Psoas muscle (tissue), 8 donors: ENCODE data around the gene PTP4A1. TPM values are rescaled to one million over a fixed set of nuclear protein-coding genes. Genes with fewer than 3 reads are reported as not detected.

Experiments
- ATAC-seq, 4 donors: fragments of 200-7000 bp; cut with Tn5 transposase; one replicate each; pipeline ENCODE4 v1.9.1; 2020; ENCODE audit warnings: moderate library complexity in 3 of 4, mild to moderate bottlenecking in 2 of 4
- DNase-seq, 2 donors: peaks; one replicate each; pipeline ENCODE4 v3.0.0-alpha.2; 2020
- H3K27ac ChIP-seq: fragments of 200-600 bp; one replicate; pipeline ENCODE4 v1.8.0; 2022
- H3K27me3 ChIP-seq, 3 donors: fragments of 200-600 bp in 1 of 3; one replicate each; pipeline versions ENCODE4 v1.6.1 to v1.8.0; 2013 to 2022; ENCODE audit warnings: low read length in 2 of 3, mild to moderate bottlenecking in 2 of 3, moderate library complexity in 1 of 3; ENCODE audit not compliant: insufficient read depth in 3 of 3
- H3K36me3 ChIP-seq, 2 donors: fragments of 200-600 bp in 1 of 2; one replicate each; pipeline versions ENCODE4 v1.6.1 to v1.8.0; 2013 to 2022; ENCODE audit warnings: low read depth in 1 of 2, mild to moderate bottlenecking in 1 of 2, moderate library complexity in 1 of 2; ENCODE audit not compliant: insufficient read depth in 1 of 2
- H3K4me1 ChIP-seq: fragments of 200-600 bp; one replicate; pipeline ENCODE4 v1.8.0; 2022
- H3K4me3 ChIP-seq: fragments of 200-600 bp; one replicate; pipeline ENCODE4 v1.8.0; 2022; ENCODE audit warnings: mild to moderate bottlenecking
- H3K9me3 ChIP-seq: fragments of 200-600 bp; one replicate; pipeline ENCODE4 v1.8.0; 2022
- WGBS, 3 donors: extraction: QIAGEN DNeasy Blood & Tissue Kit; methylation state at CpG; one replicate each; pipeline versions ENCODE4 v1.1.6 to v1.1.7; 2013; 5-methylcytosine and 5-hydroxymethylcytosine counted together
- intact Hi-C, 2 donors: fragments of 100-400 bp; cut with DNase I; formaldehyde crosslinking; loops; one replicate each; pipeline versions ENCODE4 v1.11.0 to v1.14.2; 2022
- polyA plus RNA-seq, 3 donors: library from polyadenylated mRNA; stranded (reverse); fragments of 200-250 nt; gene quantifications; one replicate each; pipeline ENCODE4 v1.2.3, GENCODE V29; 2013
- total RNA-seq, 4 donors: library from RNA; stranded (reverse); fragmentation: NEBNext Ultra II Directional in 2 of 4; extraction: Animal tissue kit (Norgen Biotek cat#: 25700) in 2 of 4; gene quantifications; one replicate each; pipeline versions ENCODE4 v1.2.1 to v1.2.4, GENCODE V29; 2021 to 2023
- TF ChIP-seq, protein P1 (sequence below): fragments of 200-600 bp; IDR thresholded peaks from one replicate; pipeline ENCODE4 v1.8.0; 2022; ENCODE audit warnings: antibody characterized with exemption
- donor health status: healthy with polysubstance abuse.
- donor health status: DM: no; HTN: no; CAD: no; lungs with moderate emphysema.
- donor health status: Bipolar disorder and iron deficiency.
- donor health status: healthy.
- donor health status: DM: yes; HTN: yes; CAD: no.
- donor health status: DM: no; HTN: no; CAD: no.
- donor health status: DM: no; HTN: no; CAD: no.
- donor health status: DM: yes; HTN: yes; CAD: no.

PTP4A1 gene
- total and polyA plus RNA-seq, 7 donors, result 113 to 202 (median 159) TPM

DNA sequence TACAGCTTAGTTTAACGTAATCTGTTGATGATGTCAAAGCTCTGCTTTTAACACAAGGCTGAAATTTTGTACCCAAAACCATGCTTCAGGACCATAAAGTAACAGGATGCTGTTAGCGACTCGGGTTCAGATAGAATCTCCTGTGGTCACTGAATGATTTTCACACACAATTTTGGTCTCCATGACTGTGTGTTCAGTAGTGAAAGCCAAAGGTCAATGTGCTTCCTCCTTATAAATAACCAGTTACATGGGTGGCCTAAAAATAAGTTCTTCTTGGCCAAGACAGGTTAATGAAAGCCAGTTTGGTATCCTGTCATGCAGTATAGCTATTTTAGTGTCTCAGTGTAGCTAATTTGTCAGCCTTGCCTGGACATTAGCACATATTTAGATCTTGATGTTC, 19.1 kb upstream of the PTP4A1 start:
- Histone ChIP-seq H3K4me3 (peak overlapping the region; percentile 11), H3K36me3 (no peaks in the 10 kb centered on the region), H3K9me3 (no peaks in the 10 kb centered on the region), H3K27me3 (no peaks in the 10 kb centered on the region), H3K27ac (peak overlapping the region; percentile 88), H3K4me1 (peaks cover 20% of the 10 kb centered on the region)
- DNase-seq (no peak), ATAC-seq (peak; percentile 95 to 99 (median 98))
- WGBS, 3 donors, result 21 to 50% (median 26%) methylated on average over 3 of the region's 3 CpGs
- TF ChIP-seq, protein P1, sequence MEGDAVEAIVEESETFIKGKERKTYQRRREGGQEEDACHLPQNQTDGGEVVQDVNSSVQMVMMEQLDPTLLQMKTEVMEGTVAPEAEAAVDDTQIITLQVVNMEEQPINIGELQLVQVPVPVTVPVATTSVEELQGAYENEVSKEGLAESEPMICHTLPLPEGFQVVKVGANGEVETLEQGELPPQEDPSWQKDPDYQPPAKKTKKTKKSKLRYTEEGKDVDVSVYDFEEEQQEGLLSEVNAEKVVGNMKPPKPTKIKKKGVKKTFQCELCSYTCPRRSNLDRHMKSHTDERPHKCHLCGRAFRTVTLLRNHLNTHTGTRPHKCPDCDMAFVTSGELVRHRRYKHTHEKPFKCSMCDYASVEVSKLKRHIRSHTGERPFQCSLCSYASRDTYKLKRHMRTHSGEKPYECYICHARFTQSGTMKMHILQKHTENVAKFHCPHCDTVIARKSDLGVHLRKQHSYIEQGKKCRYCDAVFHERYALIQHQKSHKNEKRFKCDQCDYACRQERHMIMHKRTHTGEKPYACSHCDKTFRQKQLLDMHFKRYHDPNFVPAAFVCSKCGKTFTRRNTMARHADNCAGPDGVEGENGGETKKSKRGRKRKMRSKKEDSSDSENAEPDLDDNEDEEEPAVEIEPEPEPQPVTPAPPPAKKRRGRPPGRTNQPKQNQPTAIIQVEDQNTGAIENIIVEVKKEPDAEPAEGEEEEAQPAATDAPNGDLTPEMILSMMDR, result no peak
- intact Hi-C loops, result no loop called here

DNA sequence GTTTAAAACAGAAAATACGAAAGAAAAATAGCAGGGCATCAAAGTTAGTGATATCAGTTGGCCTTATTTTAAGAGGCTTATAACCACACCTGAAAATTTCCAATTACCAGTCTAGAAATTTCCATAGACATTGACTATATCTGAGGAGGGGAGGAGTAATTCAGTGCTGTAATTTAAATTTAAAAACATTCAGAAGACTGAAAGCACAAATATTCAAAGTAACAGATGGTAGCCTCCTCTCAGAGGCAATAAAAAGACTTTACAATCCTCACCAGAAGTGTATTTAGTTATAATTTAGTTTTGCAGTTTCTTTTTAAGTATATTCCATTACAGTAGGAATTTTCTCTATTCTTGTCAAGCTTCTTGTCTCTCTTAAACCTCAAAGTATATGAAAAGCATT, 18.4 kb upstream of the PTP4A1 start:
- Histone ChIP-seq H3K4me3 (peak overlapping the region; percentile 11), H3K36me3 (no peaks in the 10 kb centered on the region), H3K4me1 (peaks cover 20% of the 10 kb centered on the region), H3K9me3 (no peaks in the 10 kb centered on the region), H3K27ac (peak overlapping the region; percentile 88), H3K27me3 (no peaks in the 10 kb centered on the region)
- DNase-seq (no peak), ATAC-seq (no peak)
- intact Hi-C loops, result no loop called here
- WGBS, 3 donors, result 38 to 81% (median 42%) methylated on average over 1 of the region's 1 CpG
- TF ChIP-seq, protein P1, result no peak

DNA sequence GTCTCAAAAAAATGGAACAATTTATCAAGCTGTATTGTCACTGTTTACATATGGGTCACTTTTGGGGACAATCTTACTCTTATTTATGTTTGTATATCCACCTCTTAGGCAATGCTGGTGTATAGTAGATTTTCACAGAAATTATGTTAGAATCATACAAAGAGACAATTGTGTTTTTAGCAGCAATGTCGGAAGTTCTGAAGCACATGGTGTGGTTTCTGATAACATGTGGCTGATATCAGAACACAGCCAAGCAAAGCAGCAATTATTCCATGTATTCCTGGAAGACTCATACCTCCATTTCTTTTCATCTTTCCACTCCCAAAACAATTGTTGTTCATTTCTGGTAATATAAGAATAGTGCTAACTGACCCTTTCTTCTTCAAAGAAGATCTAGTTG, 17.5 kb upstream of the PTP4A1 start:
- intact Hi-C loops, result no loop called here
- WGBS, 3 donors, result 79 to 89% (median 87%) methylated on average over 1 of the region's 1 CpG
- peak overlapping the region; percentile 88 for H3K27ac ChIP-seq

DNA sequence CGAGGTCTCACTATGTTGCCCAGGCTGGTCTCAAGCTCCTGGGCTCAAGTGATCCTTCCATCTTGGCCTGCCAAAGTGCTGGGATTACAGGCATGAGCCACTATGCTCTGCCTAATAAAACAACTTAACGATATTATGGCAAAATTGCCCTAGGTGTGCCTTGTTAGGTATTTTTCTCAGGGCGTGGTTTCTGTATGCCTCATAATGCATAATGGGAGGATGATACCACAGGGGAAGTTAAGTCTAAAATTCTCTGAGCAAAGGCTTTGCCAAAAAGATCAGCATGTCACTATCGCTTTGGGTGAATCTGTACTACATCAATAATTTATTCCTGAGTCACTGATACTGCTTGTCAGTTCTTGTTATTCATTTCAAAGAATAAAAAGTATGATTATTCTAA, 15.9 kb upstream of the PTP4A1 start:
- peaks cover 27% of the 10 kb centered on the region for H3K4me1 ChIP-seq
- ATAC-seq (no peak), DNase-seq (no peak)
- intact Hi-C loops, result no loop called here
- H3K36me3 ChIP-seq, result no peaks in the 10 kb centered on the region
- H3K9me3 ChIP-seq, result no peaks in the 10 kb centered on the region
- H3K4me3 ChIP-seq, result no peak overlapping the region
- H3K27ac ChIP-seq, result no peak overlapping the region
- TF ChIP-seq, protein P1, result no peak
- WGBS, 3 donors, result 79 to 91% (median 81%) methylated on average over 4 of the region's 4 CpGs
- no peaks in the 10 kb centered on the region for H3K27me3 ChIP-seq

More for the DNA sequence above, 17.5 kb upstream of the PTP4A1 start:
- Histone ChIP-seq H3K27me3 (no peaks in the 10 kb centered on the region), H3K4me1 (peaks cover 20% of the 10 kb centered on the region), H3K4me3 (no peak overlapping the region), H3K36me3 (no peaks in the 10 kb centered on the region), H3K9me3 (no peaks in the 10 kb centered on the region)
- no peak for DNase-seq
- TF ChIP-seq, protein P1, result no peak
- no peak for ATAC-seq

DNA sequence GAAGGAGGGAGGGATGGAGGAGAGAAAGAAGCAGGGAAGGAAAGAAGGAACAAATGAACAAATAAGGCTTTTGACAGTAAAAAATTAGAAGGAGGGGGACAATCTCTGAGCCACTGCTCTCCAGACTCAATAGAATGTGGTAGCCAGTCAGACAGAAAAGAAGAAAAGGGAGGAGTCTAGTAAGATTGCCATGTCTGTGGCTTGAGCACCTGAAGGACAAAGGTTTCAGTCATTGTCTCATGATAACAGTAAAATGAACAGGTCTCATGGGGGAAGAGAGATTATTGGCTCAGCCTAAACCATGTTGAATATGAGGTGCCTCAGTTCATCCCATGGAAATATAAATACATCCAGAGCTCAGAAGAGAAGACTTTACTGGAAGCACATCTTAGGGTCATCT, 14.0 kb upstream of the PTP4A1 start:
- no peaks in the 10 kb centered on the region for H3K36me3 ChIP-seq
- no peaks in the 10 kb centered on the region for H3K27me3 ChIP-seq
- H3K4me3 ChIP-seq, result no peak overlapping the region
- peaks cover 32% of the 10 kb centered on the region for H3K4me1 ChIP-seq
- intact Hi-C loops, result no loop called here
- H3K27ac ChIP-seq, result no peak overlapping the region
- no peak for ATAC-seq
- DNase-seq, result no peak
- no peaks in the 10 kb centered on the region for H3K9me3 ChIP-seq
- TF ChIP-seq, protein P1, result no peak
